ENCODE results near the gene DVL2.

The DVL2 gene

GRCh38 chr17:7224110-7224509, 10.2 kb downstream of the DVL2 start:
- no peak overlapping the region for H3K4me2 ChIP-seq
- no peak overlapping the region for H3K27ac ChIP-seq
- H3K4me1 ChIP-seq (ENCODE audit: low read depth, poor library complexity, severe bottlenecking), result no peaks in the 10 kb centered on the region
- H2AFZ ChIP-seq (ENCODE audit: low read depth), result no peak overlapping the region
- TF ChIP-seq, protein P1, sequence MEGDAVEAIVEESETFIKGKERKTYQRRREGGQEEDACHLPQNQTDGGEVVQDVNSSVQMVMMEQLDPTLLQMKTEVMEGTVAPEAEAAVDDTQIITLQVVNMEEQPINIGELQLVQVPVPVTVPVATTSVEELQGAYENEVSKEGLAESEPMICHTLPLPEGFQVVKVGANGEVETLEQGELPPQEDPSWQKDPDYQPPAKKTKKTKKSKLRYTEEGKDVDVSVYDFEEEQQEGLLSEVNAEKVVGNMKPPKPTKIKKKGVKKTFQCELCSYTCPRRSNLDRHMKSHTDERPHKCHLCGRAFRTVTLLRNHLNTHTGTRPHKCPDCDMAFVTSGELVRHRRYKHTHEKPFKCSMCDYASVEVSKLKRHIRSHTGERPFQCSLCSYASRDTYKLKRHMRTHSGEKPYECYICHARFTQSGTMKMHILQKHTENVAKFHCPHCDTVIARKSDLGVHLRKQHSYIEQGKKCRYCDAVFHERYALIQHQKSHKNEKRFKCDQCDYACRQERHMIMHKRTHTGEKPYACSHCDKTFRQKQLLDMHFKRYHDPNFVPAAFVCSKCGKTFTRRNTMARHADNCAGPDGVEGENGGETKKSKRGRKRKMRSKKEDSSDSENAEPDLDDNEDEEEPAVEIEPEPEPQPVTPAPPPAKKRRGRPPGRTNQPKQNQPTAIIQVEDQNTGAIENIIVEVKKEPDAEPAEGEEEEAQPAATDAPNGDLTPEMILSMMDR (conservative IDR thresholded peaks at IDR 0.05; ENCODE audit: low read depth, low read length), result no peak
- no peaks in the 10 kb centered on the region for H4K20me1 ChIP-seq (ENCODE audit: insufficient read depth)
- H3K36me3 ChIP-seq (ENCODE audit: insufficient read depth), result no peaks in the 10 kb centered on the region
- no peak overlapping the region for H3K9ac ChIP-seq
- no peaks in the 10 kb centered on the region for H3K79me2 ChIP-seq (ENCODE audit: insufficient read depth, low read depth)
- H3K4me3 ChIP-seq (IDR thresholded peaks at IDR 0.05; ENCODE audit: insufficient read depth, low read depth, low read length), result no peak overlapping the region
- no peaks in the 10 kb centered on the region for H3K27me3 ChIP-seq (ENCODE audit: insufficient read depth, low read depth)

DNA sequence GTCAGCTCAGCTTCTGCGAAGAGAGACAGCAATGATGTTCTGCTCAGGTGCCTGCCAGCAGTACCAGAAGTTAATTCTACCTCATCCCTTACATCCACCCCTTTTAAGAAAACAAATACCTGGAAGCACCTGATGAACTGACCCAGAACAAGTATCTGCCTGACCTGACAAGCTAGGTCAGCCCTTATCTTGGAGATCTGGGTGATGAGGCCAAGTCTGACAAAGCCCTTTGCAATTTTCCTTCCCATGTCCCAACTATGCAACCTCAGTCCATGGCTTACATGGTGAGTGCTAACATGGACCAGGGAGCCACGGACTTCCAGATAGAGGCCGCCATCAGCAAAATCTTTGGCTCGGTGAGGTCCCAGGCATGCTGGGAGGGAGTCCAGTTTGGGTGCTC, 10.9 kb downstream of the DVL2 start:
- Histone ChIP-seq H3K4me3 (IDR thresholded peaks at IDR 0.05; ENCODE audit: insufficient read depth, low read depth, low read length) (no peak overlapping the region), H3K9ac (no peak overlapping the region), H4K20me1 (ENCODE audit: insufficient read depth) (no peaks in the 10 kb centered on the region), H3K27me3 (ENCODE audit: insufficient read depth, low read depth) (no peaks in the 10 kb centered on the region), H3K4me2 (no peak overlapping the region), H3K36me3 (ENCODE audit: insufficient read depth) (no peaks in the 10 kb centered on the region), H3K79me2 (ENCODE audit: insufficient read depth, low read depth) (no peaks in the 10 kb centered on the region), H3K27ac (no peak overlapping the region), H2AFZ (ENCODE audit: low read depth) (no peak overlapping the region), H3K4me1 (ENCODE audit: low read depth, poor library complexity, severe bottlenecking) (no peaks in the 10 kb centered on the region)
- TF ChIP-seq, protein P1 (conservative IDR thresholded peaks at IDR 0.05; ENCODE audit: low read depth, low read length), result no peak

- Histone ChIP-seq H3K4me3 (IDR thresholded peaks at IDR 0.05; ENCODE audit: insufficient read depth, low read depth, low read length) (no peak overlapping the region), H3K4me2 (no peak overlapping the region), H3K9ac (no peak overlapping the region), H3K36me3 (ENCODE audit: insufficient read depth) (no peaks in the 10 kb centered on the region), H3K27me3 (ENCODE audit: insufficient read depth, low read depth) (no peaks in the 10 kb centered on the region), H4K20me1 (ENCODE audit: insufficient read depth) (no peaks in the 10 kb centered on the region), H3K27ac (no peak overlapping the region), H3K79me2 (ENCODE audit: insufficient read depth, low read depth) (no peaks in the 10 kb centered on the region), H2AFZ (ENCODE audit: low read depth) (no peak overlapping the region), H3K4me1 (ENCODE audit: low read depth, poor library complexity, severe bottlenecking) (no peaks in the 10 kb centered on the region)
- TF ChIP-seq, protein P1 (conservative IDR thresholded peaks at IDR 0.05; ENCODE audit: low read depth, low read length), result no peak
Observed at GRCh38 chr17:7222972-7223292, 11.4 kb downstream of the DVL2 start.

GRCh38 chr17:7222093-7222971, 12.0 kb downstream of the DVL2 start:
- Histone ChIP-seq H4K20me1 (ENCODE audit: insufficient read depth) (no peaks in the 10 kb centered on the region), H2AFZ (ENCODE audit: low read depth) (no peak overlapping the region)

More at GRCh38 chr17:7222093-7222971, 12.0 kb downstream of the DVL2 start:
- Histone ChIP-seq H3K36me3 (ENCODE audit: insufficient read depth) (no peaks in the 10 kb centered on the region), H3K4me1 (ENCODE audit: low read depth, poor library complexity, severe bottlenecking) (no peaks in the 10 kb centered on the region), H3K4me3 (IDR thresholded peaks at IDR 0.05; ENCODE audit: insufficient read depth, low read depth, low read length) (no peak overlapping the region), H3K79me2 (ENCODE audit: insufficient read depth, low read depth) (no peaks in the 10 kb centered on the region), H3K9ac (no peak overlapping the region), H3K27ac (no peak overlapping the region), H3K27me3 (ENCODE audit: insufficient read depth, low read depth) (no peaks in the 10 kb centered on the region), H3K4me2 (no peak overlapping the region)
- TF ChIP-seq, protein P1 (conservative IDR thresholded peaks at IDR 0.05; ENCODE audit: low read depth, low read length), result no peak

Data from KMS-11 (cell line).